IPS-20b (cell line): ENCODE data around the gene TMEM53.
A peak's percentile ranks its signal among the peaks of the same experiment; 100 is the strongest.

Experiments
- H3K27ac ChIP-seq: one replicate; pipeline ENCODE4 v1.5.1; 2013; ENCODE audit warnings: low read length
- H3K27me3 ChIP-seq: 2 replicates; pipeline ENCODE4 v1.6.1; 2013; ENCODE audit warnings: mild to moderate bottlenecking, low read length, inconsistent platforms; ENCODE audit not compliant: insufficient read depth
- H3K36me3 ChIP-seq: 2 replicates; pipeline ENCODE4 v1.6.1; 2013; ENCODE audit warnings: low read depth, mild to moderate bottlenecking, inconsistent platforms, low read length, moderate library complexity; ENCODE audit not compliant: insufficient read depth
- H3K4me1 ChIP-seq: 2 replicates; pipeline ENCODE4 v1.6.1; 2013; ENCODE audit warnings: mild to moderate bottlenecking, control low read depth, inconsistent platforms, low read length, moderate library complexity; ENCODE audit not compliant: insufficient read depth
- H3K4me3 ChIP-seq: 2 replicates; pipeline ENCODE4 v1.5.1; 2013; ENCODE audit warnings: mild to moderate bottlenecking, low read length, inconsistent platforms
- H3K9ac ChIP-seq: 2 replicates; pipeline ENCODE4 v1.6.1; 2013; ENCODE audit warnings: low read depth, mild to moderate bottlenecking, inconsistent platforms, low read length, moderate library complexity
- H3K9me3 ChIP-seq: 2 replicates; pipeline ENCODE4 v1.6.1; 2013; ENCODE audit warnings: mild to moderate bottlenecking, low read depth, low read length, inconsistent platforms; ENCODE audit not compliant: insufficient read depth

Gene TMEM53

DNA sequence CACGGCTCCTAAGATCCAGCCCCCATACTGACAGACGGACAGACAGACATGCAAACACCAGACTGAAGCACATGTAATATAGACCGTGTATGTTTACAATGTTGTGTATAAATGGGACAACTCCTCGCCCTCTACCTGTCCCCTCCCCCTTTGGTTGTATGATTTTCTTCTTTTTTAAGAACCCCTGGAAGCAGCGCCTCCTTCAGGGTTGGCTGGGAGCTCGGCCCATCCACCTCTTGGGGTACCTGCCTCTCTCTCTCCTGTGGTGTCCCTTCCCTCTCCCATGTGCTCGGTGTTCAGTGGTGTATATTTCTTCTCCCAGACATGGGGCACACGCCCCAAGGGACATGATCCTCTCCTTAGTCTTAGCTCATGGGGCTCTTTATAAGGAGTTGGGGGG is 23.2 kb downstream of the TMEM53 start:
- Histone ChIP-seq H3K4me3 (no peak overlapping the region), H3K27ac (no peak overlapping the region), H3K4me1 (no peaks in the 10 kb centered on the region; the same call in 1 of the 2 replicates), H3K9me3 (no peaks in the 10 kb centered on the region), H3K36me3 (peaks cover 62% of the 10 kb centered on the region), H3K27me3 (no peaks in the 10 kb centered on the region), H3K9ac (no peak overlapping the region)

DNA sequence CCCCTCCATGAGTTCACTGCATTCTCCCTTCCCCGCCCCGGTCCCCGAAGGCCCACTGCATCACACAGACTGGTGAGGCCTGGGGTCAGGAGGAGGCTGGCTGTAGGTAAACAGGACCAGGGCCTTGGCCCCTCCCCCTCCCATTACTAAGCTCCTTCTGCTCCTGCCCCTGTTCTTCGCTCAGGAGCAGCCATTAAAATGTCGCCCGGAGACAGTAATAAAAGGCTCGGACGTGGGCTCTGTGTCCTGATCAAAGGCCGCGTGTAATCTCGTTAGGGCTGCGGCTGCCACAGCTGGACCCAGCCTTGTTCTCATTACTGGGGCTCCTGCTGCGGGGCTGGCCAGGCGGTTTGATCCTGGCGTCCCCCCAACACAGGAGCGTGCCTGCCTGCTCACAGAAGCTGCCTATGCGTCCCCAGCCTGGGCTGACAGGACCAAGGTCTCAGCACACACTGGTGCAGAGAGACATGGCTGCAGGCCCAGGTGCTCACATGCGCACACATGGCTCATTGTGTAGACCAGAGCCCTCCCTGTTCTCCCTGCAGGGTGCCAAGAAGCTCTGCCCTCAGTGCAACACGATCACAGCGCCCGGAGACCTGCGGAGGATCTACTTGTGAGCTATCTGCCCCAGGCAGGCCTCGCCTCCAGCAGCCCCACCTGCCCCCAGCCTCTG is 24.0 kb downstream of the TMEM53 start:
- H3K36me3 ChIP-seq: peaks cover 69% of the 10 kb centered on the region
- no peaks in the 10 kb centered on the region for H3K27me3 ChIP-seq
- no peaks in the 10 kb centered on the region for H3K9me3 ChIP-seq
- H3K4me3 ChIP-seq: no peak overlapping the region
- 0 out of 2 replicates have a peak overlapping the region, but pooled peaks have one; percentile 32 for H3K9ac ChIP-seq
- no peaks in the 10 kb centered on the region; the same call in 1 of the 2 replicates for H3K4me1 ChIP-seq
- peak overlapping the region; percentile 39 for H3K27ac ChIP-seq

DNA sequence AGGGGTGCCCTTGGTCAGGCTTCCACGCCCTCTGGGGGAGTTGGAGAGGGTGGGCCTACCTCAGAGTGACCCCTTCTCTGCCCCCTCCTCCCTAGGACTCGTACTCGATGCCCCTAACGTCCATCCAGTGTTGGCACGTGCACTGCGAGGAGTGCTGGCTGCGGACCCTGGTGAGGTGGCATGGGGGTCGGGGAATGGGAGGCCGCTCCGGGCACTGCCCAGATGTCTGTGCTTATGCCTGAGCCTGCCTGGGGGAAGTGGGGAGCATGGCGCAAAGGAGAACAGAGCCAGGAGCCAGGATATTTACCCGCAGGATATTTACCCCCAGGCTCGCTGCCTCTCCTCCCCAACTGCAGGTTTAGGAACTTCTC is 24.5 kb downstream of the TMEM53 start:
- Histone ChIP-seq H3K4me1 (no peaks in the 10 kb centered on the region; the same call in 1 of the 2 replicates), H3K4me3 (no peak overlapping the region), H3K36me3 (peaks cover 75% of the 10 kb centered on the region), H3K27me3 (no peaks in the 10 kb centered on the region), H3K9me3 (no peaks in the 10 kb centered on the region), H3K27ac (peak overlapping the region; percentile 39), H3K9ac (0 out of 2 replicates have a peak overlapping the region, but pooled peaks have one; percentile 32)

DNA sequence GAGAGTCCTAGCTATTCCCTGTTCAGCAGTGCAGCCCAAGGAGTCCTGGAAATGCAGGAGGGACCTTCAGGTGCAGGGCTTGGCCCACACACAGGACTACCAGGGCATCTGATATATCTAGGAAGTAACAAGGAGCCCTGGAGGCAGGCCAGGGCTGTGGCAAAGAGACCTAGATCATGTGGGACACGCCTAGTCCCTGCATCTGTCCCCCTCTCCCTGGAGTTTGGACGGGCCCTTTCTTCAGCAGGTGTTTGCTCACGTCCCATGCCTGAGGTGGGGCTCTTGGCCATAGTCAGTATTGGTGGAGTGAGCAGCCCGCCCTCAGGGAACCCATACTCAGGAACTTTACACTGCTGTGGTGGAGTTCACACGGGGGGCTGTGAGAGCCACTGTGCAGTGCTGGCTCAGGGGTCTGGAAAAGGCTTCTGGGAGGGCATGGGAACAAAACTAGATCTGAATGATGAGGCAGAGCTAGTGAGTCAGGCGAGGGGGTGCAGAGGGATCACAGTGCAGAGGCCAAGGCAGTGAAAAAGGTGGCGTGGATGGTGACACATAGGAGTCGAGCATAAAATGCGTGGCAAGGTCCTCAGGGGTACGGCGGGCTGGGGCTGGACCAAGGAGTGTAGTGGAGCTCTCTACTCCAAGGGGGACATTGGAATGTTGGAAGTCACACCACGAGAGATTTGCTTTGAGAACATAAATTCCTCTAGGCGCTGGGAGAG is 25.6 kb downstream of the TMEM53 start:
- no peak overlapping the region for H3K27ac ChIP-seq
- peaks cover 85% of the 10 kb centered on the region for H3K36me3 ChIP-seq
- no peak overlapping the region for H3K9ac ChIP-seq

DNA sequence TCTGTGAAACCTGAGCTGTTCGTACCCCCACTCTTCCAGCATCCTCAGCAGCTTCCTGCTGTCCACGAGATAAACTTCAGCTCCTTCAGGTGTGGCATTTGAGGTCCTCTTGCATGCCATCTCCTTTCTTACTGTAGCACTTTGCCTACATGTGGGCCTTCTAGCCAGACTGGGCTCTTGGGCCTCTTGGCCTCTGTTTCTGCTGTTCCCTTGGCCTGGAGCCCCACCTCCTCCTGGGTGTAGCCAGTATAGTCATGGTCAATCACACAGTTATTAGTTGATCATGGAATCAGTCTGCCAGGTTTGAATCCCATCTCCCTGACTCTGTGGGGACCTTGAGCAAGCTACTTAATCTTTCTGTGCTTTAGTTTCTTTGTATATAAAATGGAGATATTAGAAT is 26.4 kb downstream of the TMEM53 start:
- Histone ChIP-seq H3K27ac (no peak overlapping the region), H3K27me3 (no peaks in the 10 kb centered on the region), H3K9ac (no peak overlapping the region), H3K9me3 (no peaks in the 10 kb centered on the region), H3K4me1 (no peaks in the 10 kb centered on the region; the same call in 1 of the 2 replicates), H3K36me3 (peaks cover 93% of the 10 kb centered on the region), H3K4me3 (no peak overlapping the region)

More for the DNA sequence above, 25.6 kb downstream of the TMEM53 start:
- H3K9me3 ChIP-seq: no peaks in the 10 kb centered on the region
- H3K27me3 ChIP-seq: no peaks in the 10 kb centered on the region
- no peak overlapping the region for H3K4me3 ChIP-seq
- no peaks in the 10 kb centered on the region; the same call in 1 of the 2 replicates for H3K4me1 ChIP-seq

DNA sequence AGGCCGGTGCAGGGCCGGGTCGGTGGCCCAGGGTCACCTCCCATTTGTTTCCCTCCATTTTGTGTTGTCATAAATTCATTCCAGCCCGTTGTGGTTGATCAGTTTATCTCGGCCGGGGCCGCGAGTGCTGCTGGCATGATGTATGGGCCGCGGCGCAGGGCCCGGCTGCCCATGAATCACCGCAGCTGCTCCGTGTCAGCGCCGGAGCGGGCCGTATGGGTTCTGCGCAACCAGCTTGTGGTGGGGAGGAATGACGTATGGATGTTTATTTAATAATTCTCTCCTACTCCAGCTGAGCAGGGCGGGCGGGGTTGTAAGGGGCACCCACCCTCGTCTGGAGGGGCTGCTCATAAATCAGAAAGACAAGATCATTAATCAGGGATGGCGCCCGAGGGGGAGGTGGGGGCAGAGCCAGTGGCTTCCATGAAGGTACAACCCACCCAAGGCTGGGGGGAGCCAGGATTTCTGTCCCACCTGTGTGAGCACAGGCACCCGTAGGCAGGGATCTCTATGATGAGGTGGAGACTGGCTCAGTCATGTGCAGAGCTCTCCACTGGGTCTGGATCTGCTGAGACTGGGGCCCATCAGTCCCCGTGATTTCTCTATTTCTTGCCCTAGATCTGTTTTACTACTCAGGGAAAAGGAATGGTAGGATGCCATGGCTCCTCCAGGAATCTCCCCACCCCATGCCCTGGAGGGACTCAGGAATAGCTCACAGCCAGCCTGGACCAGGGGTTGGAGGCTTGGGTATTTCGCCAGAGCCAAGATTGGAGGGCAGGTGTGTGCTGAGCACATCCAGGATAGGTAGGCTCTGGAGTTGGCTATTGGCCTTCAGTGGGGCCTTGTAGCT is 27.8 kb downstream of the TMEM53 start:
- H3K9ac ChIP-seq: no peak overlapping the region
- H3K27me3 ChIP-seq: no peaks in the 10 kb centered on the region
- H3K9me3 ChIP-seq: no peaks in the 10 kb centered on the region
- no peak overlapping the region for H3K27ac ChIP-seq
- no peak overlapping the region for H3K4me3 ChIP-seq
- no peaks in the 10 kb centered on the region; the same call in 1 of the 2 replicates for H3K4me1 ChIP-seq
- H3K36me3 ChIP-seq: peaks cover 100% of the 10 kb centered on the region

DNA sequence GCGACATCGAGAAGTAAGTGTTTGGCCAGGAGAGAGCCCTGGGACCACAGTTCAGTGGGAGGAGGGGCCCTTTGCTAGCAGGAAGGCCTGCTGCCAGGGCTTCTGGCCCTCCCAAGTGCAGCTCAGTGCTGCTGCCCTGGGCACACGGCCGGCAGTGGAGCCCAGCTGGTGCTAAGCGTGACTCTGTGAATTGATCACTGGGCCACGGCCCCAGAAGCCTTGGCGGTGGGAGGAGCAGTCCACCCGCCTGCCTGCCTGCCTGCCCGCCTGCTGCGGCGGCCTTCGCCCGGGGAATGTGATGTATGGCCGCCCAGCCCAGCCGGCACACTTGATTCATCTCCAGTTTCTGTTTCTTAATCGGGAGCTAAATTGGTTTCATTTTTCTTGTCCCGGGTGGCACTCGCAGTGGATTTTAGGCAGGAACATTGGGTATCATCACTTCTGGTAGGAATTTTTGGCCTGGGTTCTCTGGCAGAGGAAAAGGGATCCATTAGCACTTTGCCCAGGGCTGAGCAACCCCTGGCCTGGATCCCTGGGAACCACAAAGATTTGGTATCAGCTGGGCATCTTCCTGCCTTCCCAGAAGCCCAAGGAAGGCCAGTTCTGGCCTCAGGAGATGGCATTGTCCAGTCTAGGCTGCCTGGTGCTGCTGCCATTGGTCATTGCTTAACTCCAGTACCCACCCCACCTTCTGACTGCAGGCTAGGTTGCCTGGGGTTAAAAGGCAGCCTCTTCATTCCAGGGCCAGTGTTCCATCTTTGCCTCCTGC is 28.6 kb downstream of the TMEM53 start:
- no peaks in the 10 kb centered on the region for H3K27me3 ChIP-seq
- H3K36me3 ChIP-seq: peaks cover 100% of the 10 kb centered on the region
- no peaks in the 10 kb centered on the region for H3K9me3 ChIP-seq
- H3K9ac ChIP-seq: no peak overlapping the region
- H3K4me3 ChIP-seq: no peak overlapping the region
- H3K27ac ChIP-seq: no peak overlapping the region
- H3K4me1 ChIP-seq: no peaks in the 10 kb centered on the region; the same call in 1 of the 2 replicates

DNA sequence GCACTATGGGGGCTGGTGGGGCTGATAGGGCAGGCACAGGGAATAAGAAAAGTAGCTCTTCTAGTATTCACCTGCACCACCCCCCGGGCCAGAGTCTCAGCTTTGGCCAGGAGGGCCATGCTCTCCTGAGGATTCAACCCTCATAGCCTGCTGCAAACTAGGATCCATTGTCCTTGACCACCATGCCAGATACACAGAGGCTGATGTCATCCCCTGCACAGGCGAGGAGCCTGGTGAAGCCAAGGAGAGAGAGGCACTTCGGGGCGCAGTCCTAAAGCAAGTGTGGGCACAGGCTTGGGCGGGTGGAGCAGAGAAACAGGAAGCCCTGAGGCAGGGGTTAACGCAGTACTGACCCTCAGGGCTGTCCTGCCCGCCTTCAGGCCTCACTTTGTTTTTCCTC is 29.5 kb downstream of the TMEM53 start:
- peaks cover 99% of the 10 kb centered on the region for H3K36me3 ChIP-seq
- H3K4me1 ChIP-seq: no peaks in the 10 kb centered on the region; the same call in 1 of the 2 replicates
- no peaks in the 10 kb centered on the region for H3K27me3 ChIP-seq
- H3K27ac ChIP-seq: no peak overlapping the region
- no peak overlapping the region for H3K9ac ChIP-seq
- no peaks in the 10 kb centered on the region for H3K9me3 ChIP-seq
- H3K4me3 ChIP-seq: no peak overlapping the region

DNA sequence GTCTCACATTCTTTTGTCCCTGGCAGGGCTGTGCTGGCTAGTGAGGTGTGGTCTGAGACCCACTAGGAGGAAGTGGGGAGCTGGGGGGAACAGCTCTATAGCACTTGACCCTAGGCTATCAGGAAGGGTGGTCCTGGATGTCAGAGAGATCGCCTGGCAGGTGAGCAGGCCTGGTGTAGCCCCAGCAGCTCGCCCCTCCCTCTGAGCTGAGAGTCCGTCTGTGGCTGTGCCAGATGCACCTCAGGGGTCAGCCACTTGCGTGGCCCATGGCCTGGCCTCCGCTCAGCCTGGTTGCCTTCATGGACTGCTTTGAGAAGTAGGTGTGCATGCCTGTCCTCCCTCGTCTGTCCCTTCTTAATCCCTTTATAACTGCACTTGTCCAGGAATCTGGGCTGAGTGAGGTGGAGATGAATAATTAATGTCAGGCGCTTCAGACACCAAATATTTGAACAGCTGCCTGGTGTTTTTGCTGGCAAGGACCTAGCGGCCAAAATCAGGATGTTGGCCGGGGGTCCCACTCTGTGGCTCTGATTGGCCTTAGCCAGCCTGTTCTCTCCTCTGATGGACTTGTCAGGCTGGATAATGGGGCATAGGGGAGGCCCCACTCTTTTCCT is 30.5 kb downstream of the TMEM53 start:
- Histone ChIP-seq H3K9ac (no peak overlapping the region), H3K27ac (no peak overlapping the region), H3K9me3 (no peaks in the 10 kb centered on the region), H3K36me3 (peaks cover 97% of the 10 kb centered on the region), H3K27me3 (no peaks in the 10 kb centered on the region), H3K4me3 (no peak overlapping the region), H3K4me1 (no peaks in the 10 kb centered on the region)

DNA sequence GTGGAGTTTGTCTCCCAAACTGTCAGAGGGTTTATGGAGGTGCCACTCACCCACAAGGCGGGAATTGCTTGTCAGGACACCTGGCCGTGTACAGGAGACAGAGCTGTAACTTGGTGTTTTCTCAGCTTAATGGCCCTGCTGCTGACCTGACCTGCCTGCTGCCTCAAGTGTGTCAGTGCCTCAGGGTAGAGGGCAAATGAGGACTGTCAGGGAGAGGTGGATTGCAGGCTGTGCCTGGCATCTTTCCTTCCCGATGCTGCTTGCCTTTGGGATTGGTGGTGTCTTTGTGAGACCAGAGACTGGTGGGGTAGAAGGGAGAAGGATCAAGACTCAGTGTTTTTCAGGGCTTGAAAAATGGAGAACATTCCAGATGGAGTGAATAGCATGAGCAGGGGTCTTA is 31.4 kb downstream of the TMEM53 start:
- Histone ChIP-seq H3K27ac (no peak overlapping the region), H3K9ac (no peak overlapping the region), H3K4me1 (no peaks in the 10 kb centered on the region), H3K27me3 (no peaks in the 10 kb centered on the region), H3K4me3 (no peak overlapping the region), H3K36me3 (peaks cover 97% of the 10 kb centered on the region), H3K9me3 (no peaks in the 10 kb centered on the region)

DNA sequence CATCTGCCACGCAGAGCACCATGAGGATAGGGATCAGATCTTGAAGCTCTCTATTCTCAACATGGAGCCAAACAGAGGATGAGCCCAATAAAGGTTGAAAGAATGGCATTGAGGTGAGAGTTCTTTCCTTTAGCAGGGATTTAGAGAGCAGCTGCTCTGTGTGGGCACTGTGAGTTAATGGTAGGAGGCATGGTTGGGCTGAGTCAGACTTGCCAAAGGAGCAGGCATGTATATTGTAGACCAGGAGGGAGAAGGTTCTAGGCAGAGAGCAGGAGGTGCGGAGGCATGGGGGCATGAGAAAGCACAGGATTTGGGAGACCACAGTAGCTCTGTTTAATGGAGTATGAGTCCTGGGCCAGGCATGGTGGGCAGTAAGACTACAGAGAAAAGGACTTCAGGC is 32.0 kb downstream of the TMEM53 start:
- no peak overlapping the region for H3K9ac ChIP-seq
- no peak overlapping the region for H3K27ac ChIP-seq
- no peaks in the 10 kb centered on the region for H3K4me1 ChIP-seq
- no peaks in the 10 kb centered on the region for H3K9me3 ChIP-seq
- H3K27me3 ChIP-seq: no peaks in the 10 kb centered on the region
- peaks cover 97% of the 10 kb centered on the region for H3K36me3 ChIP-seq
- H3K4me3 ChIP-seq: no peak overlapping the region
